ENCODE results near the gene PLA2G15. TPM values are rescaled to one million over a fixed set of nuclear protein-coding genes. Genes with fewer than 3 reads are reported as not detected.
A peak's percentile ranks its signal among the peaks of the same experiment; 100 is the strongest.

The PLA2G15 gene
- total RNA-seq, 1 experiment from 2014 or later = 16.9 TPM

DNA sequence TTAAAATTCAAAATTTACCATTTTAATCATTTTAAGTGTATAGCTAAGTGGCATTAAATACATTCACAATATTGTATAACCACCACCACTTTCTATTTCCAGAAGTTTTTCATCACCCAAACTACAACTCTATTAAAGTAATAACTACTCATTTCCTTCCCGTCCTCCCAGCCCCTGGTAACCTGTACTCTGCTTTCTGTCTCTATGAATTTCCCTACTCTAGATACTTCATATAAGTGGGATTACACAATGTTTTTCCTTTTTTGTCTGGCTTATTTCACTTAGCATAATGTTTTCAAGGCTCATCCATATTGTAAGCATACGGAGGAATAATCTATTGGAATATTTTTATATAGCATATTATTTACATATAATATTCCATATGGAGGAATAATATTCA lies 38.9 kb upstream of the PLA2G15 start:
- no peak overlapping the region for H3K4me3 Mint-ChIP-seq (ENCODE audit: low read depth, unreplicated experiment)
- intact Hi-C loops (cut with micrococcal nuclease; ENCODE audit: unreplicated experiment) = no loop called here
- H3K36me3 Mint-ChIP-seq (ENCODE audit: insufficient read depth, unreplicated experiment) = no peaks in the 10 kb centered on the region
- no peaks in the 10 kb centered on the region for H3K4me1 Mint-ChIP-seq (ENCODE audit: low read depth, unreplicated experiment)
- no peak for DNase-seq
- H3K9me3 Mint-ChIP-seq (ENCODE audit: low read depth, unreplicated experiment) = no peaks in the 10 kb centered on the region
- no peaks in the 10 kb centered on the region for H3K27me3 Mint-ChIP-seq (ENCODE audit: unreplicated experiment)
- TF ChIP-seq CTCF (IDR thresholded peaks at IDR 0.05; ENCODE audit: unreplicated experiment) = no peak
- CTCF ChIA-PET = no interaction called here
- no TSS peak for BruUV-seq (replicated peaks)
- no peak overlapping the region for H3K27ac Mint-ChIP-seq (ENCODE audit: unreplicated experiment)

DNA sequence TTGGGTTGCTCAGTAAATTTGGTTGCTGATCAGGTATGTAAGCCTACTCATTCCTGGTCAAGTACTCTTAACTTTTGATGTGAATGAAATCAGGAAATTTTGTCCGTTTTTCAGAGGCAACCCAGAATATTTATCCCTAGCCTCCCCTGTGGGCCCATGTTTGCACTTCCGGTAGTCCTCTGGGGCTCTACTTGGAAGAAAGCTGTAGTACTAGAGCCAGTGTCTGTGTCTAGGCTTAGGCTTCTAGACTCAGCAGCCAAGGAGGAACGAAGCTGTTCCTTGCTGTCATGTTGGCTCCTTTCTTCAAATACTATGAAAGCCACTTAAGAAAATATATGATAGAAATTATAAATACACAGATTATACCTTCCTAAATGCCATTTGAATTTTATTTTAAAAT lies 30.4 kb upstream of the PLA2G15 start:
- H3K27me3 Mint-ChIP-seq (ENCODE audit: unreplicated experiment) = no peaks in the 10 kb centered on the region
- H3K27ac Mint-ChIP-seq (ENCODE audit: unreplicated experiment) = no peak overlapping the region
- BruUV-seq (replicated peaks) = no TSS peak
- H3K36me3 Mint-ChIP-seq (ENCODE audit: insufficient read depth, unreplicated experiment) = peaks cover 5% of the 10 kb centered on the region
- H3K4me1 Mint-ChIP-seq (ENCODE audit: low read depth, unreplicated experiment) = no peaks in the 10 kb centered on the region
- CTCF ChIA-PET = interaction anchor here (0.5 kb wide), 1 partner anchor 592 kb away, joined by 3 read pairs; no protein-coding TSS in a partner anchor
- no peak for TF ChIP-seq CTCF (IDR thresholded peaks at IDR 0.05; ENCODE audit: unreplicated experiment)
- no peaks in the 10 kb centered on the region for H3K9me3 Mint-ChIP-seq (ENCODE audit: low read depth, unreplicated experiment)
- no peak for DNase-seq
- intact Hi-C loops (cut with micrococcal nuclease; ENCODE audit: unreplicated experiment) = no loop called here
- H3K4me3 Mint-ChIP-seq (ENCODE audit: low read depth, unreplicated experiment) = no peak overlapping the region

DNA sequence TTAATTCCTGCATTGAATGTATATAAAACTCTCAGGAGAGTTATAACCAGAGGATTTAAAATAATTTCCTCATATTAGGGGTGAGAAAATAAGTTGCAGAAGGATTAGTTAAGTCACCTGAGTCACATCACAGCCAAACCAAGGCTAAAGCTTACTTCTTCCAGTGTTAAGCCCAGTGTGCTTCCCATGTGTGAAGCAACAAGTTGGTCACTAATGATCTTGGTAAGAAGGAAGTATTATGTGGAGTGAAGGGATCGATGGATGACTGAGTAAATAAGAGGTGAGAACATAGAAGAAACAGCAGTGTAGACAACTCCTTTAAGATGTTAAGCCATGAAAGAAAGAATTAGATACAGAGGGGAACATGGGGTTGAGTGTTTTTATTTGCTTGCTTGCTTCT lies 29.9 kb upstream of the PLA2G15 start:
- intact Hi-C loops (cut with micrococcal nuclease; ENCODE audit: unreplicated experiment) = no loop called here
- H3K4me3 Mint-ChIP-seq (ENCODE audit: low read depth, unreplicated experiment) = no peak overlapping the region
- H3K36me3 Mint-ChIP-seq (ENCODE audit: insufficient read depth, unreplicated experiment) = peaks cover 5% of the 10 kb centered on the region
- H3K27ac Mint-ChIP-seq (ENCODE audit: unreplicated experiment) = peak overlapping the region; percentile 9
- H3K27me3 Mint-ChIP-seq (ENCODE audit: unreplicated experiment) = no peaks in the 10 kb centered on the region
- TF ChIP-seq CTCF (IDR thresholded peaks at IDR 0.05; ENCODE audit: unreplicated experiment) = no peak
- no peak for DNase-seq
- H3K9me3 Mint-ChIP-seq (ENCODE audit: low read depth, unreplicated experiment) = no peaks in the 10 kb centered on the region
- CTCF ChIA-PET = interaction anchor here (0.5 kb wide), 1 partner anchor 593 kb away, joined by 3 read pairs; no protein-coding TSS in a partner anchor
- H3K4me1 Mint-ChIP-seq (ENCODE audit: low read depth, unreplicated experiment) = no peaks in the 10 kb centered on the region
- no TSS peak for BruUV-seq (replicated peaks)

GRCh38 chr16:68216240-68216639 lies 28.9 kb upstream of the PLA2G15 start:
- CTCF ChIA-PET = interaction anchor here (0.6 kb wide), 1 partner anchor 26 kb away, joined by 5 read pairs; no protein-coding TSS in a partner anchor
- H3K9me3 Mint-ChIP-seq (ENCODE audit: low read depth, unreplicated experiment) = no peaks in the 10 kb centered on the region

More at GRCh38 chr16:68216240-68216639, 28.9 kb upstream of the PLA2G15 start:
- no peak for DNase-seq
- Mint-ChIP-seq H3K4me1 (ENCODE audit: low read depth, unreplicated experiment) (no peaks in the 10 kb centered on the region), H3K4me3 (ENCODE audit: low read depth, unreplicated experiment) (no peak overlapping the region), H3K36me3 (ENCODE audit: insufficient read depth, unreplicated experiment) (peaks cover 5% of the 10 kb centered on the region), H3K27ac (ENCODE audit: unreplicated experiment) (no peak overlapping the region), H3K27me3 (ENCODE audit: unreplicated experiment) (no peaks in the 10 kb centered on the region)
- no peak for TF ChIP-seq CTCF (IDR thresholded peaks at IDR 0.05; ENCODE audit: unreplicated experiment)
- no TSS peak for BruUV-seq (replicated peaks)
- intact Hi-C loops (cut with micrococcal nuclease; ENCODE audit: unreplicated experiment) = no loop called here
